Stomach (tissue), 4 donors: ENCODE results near the gene RNU1-3.
"Not testable (repeated sequence)": the region's sequence is repeated elsewhere in the genome, so short reads cannot be mapped to it uniquely, and the experiment has no call there.

Experiments
- CTCF ChIP-seq, 7 experiments: fragments of 450-650 bp in 4 of 7; fragments of 200-600 bp in 3 of 7; sonication (generic) in 3 of 7; IDR thresholded peaks; one replicate each; pipeline ENCODE4 v1.5.1; 2016 to 2019; ENCODE audit warnings: antibody characterized with exemption in 7 of 7, control low read depth in 2 of 7, mild to moderate bottlenecking in 1 of 7
- EP300 ChIP-seq: sonication (generic); formaldehyde crosslinking; IDR thresholded peaks from one replicate; pipeline ENCODE4 v1.6.1; 2017; ENCODE audit warnings: antibody characterized with exemption
- POLR2A ChIP-seq, 4 donors: fragments of 450-650 bp; IDR thresholded peaks; one replicate each; pipeline ENCODE4 v1.6.1; 2016; ENCODE audit warnings: antibody characterized with exemption in 4 of 4, control low read depth in 2 of 4, mild to moderate bottlenecking in 1 of 4, moderate library complexity in 1 of 4
- POLR2AphosphoS5 ChIP-seq, 3 donors: sonication (generic); formaldehyde crosslinking; IDR thresholded peaks; one replicate each; pipeline ENCODE4 v1.6.1; 2016; ENCODE audit warnings: antibody characterized with exemption in 3 of 3

GRCh38 chr1:16685445-16686371 lies 19.0 kb upstream of the RNU1-3 start:
- TF ChIP-seq EP300; CTCF (IDR thresholded peaks at IDR 0.05); POLR2AphosphoS5 (IDR thresholded peaks at IDR 0.05); POLR2A (IDR thresholded peaks at IDR 0.05): not testable (repeated sequence)
